H9 (cell line): ENCODE data around the gene FSTL4. TPM values are rescaled to one million over a fixed set of nuclear protein-coding genes. Genes with fewer than 3 reads are reported as not detected.

Experiments
- DNase-seq: peaks from one replicate; pipeline ENCODE4 v3.0.0-alpha.2; 2017
- H2AFZ ChIP-seq: one replicate; pipeline ENCODE4 v1.6.1; 2013; ENCODE audit warnings: mild to moderate bottlenecking, low read length, control low read depth, moderate library complexity
- H2AK5ac ChIP-seq: 2 replicates; pipeline ENCODE4 v1.6.1; 2013; ENCODE audit warnings: low read length, control low read depth, mixed read lengths; ENCODE audit not compliant: insufficient read length
- H2BK120ac ChIP-seq: one replicate; pipeline ENCODE4 v1.6.1; 2013; ENCODE audit warnings: low read depth, mild to moderate bottlenecking, low read length, control low read depth, inconsistent platforms; ENCODE audit not compliant: poor library complexity, severe bottlenecking
- H2BK12ac ChIP-seq: 2 replicates; pipeline ENCODE4 v1.6.1; 2013; ENCODE audit warnings: low read length, control low read depth, mixed read lengths, low read depth; ENCODE audit not compliant: insufficient read length
- H2BK15ac ChIP-seq: 2 replicates; pipeline ENCODE4 v1.6.1; 2013; ENCODE audit warnings: low read depth, low read length, control low read depth
- H2BK20ac ChIP-seq: one replicate; pipeline ENCODE4 v1.6.1; 2013; ENCODE audit warnings: low read depth, mild to moderate bottlenecking, low read length, control low read depth, inconsistent platforms; ENCODE audit not compliant: poor library complexity, severe bottlenecking
- H2BK5ac ChIP-seq: 2 replicates; pipeline ENCODE4 v1.6.1; 2013; ENCODE audit warnings: low read length, control low read depth, mixed read lengths; ENCODE audit not compliant: insufficient read length
- H3K14ac ChIP-seq: 2 replicates; pipeline ENCODE4 v1.6.1; 2013; ENCODE audit warnings: low read length, control low read depth; ENCODE audit not compliant: insufficient read depth
- H3K18ac ChIP-seq: 2 replicates; pipeline ENCODE4 v1.6.1; 2013; ENCODE audit warnings: low read depth, mild to moderate bottlenecking, mixed read lengths, low read length, control low read depth; ENCODE audit not compliant: insufficient read length
- H3K23ac ChIP-seq: 2 replicates; pipeline ENCODE4 v1.6.1; 2013; ENCODE audit warnings: low read length, control low read depth, mixed read lengths, low read depth; ENCODE audit not compliant: insufficient read length
- H3K23me2 ChIP-seq: 2 replicates; pipeline ENCODE4 v1.6.1; 2013; ENCODE audit warnings: low read depth, mild to moderate bottlenecking, mixed read lengths, low read length, control low read depth; ENCODE audit not compliant: insufficient read length, poor library complexity, severe bottlenecking
- H3K27ac ChIP-seq: 2 replicates; pipeline ENCODE4 v1.5.1; 2013; ENCODE audit warnings: low read length, control low read depth, mixed read lengths, low read depth; ENCODE audit not compliant: insufficient read length
- H3K27me3 ChIP-seq: 2 replicates; pipeline ENCODE4 v1.6.1; 2013; ENCODE audit warnings: low read length, control low read depth, inconsistent platforms; ENCODE audit not compliant: insufficient read depth
- H3K4ac ChIP-seq: 2 replicates; pipeline ENCODE4 v1.6.1; 2013; ENCODE audit warnings: low read depth, mild to moderate bottlenecking, control low read depth, inconsistent platforms, low read length, moderate library complexity
- H3K4me1 ChIP-seq: 2 replicates; pipeline ENCODE4 v1.6.1; 2013; ENCODE audit warnings: low read length, control low read depth, inconsistent platforms; ENCODE audit not compliant: insufficient read depth
- H3K4me2 ChIP-seq: 2 replicates; pipeline ENCODE4 v1.6.1; 2013; ENCODE audit warnings: low read length, control low read depth, mixed read lengths; ENCODE audit not compliant: insufficient read length, insufficient read depth
- H3K56ac ChIP-seq: 2 replicates; pipeline ENCODE4 v1.6.1; 2013; ENCODE audit warnings: low read depth, mild to moderate bottlenecking, mixed read lengths, low read length, control low read depth; ENCODE audit not compliant: insufficient read length
- H3K79me1 ChIP-seq: 2 replicates; pipeline ENCODE4 v1.6.1; 2013; ENCODE audit warnings: low read depth, mild to moderate bottlenecking, moderate library complexity, low read length, control low read depth, inconsistent platforms; ENCODE audit not compliant: insufficient read depth, poor library complexity, severe bottlenecking
- H3K79me2 ChIP-seq: 2 replicates; pipeline ENCODE4 v1.6.1; 2013; ENCODE audit warnings: low read length, control low read depth, inconsistent platforms; ENCODE audit not compliant: insufficient read depth
- H3K9ac ChIP-seq: 2 replicates; pipeline ENCODE4 v1.6.1; 2013; ENCODE audit warnings: low read length, control low read depth, mixed read lengths; ENCODE audit not compliant: insufficient read length; ENCODE audit errors: extremely low read depth
- H3K9me3 ChIP-seq: one replicate; pipeline ENCODE4 v1.6.1; 2013; ENCODE audit warnings: low read depth, low read length, inconsistent platforms; ENCODE audit not compliant: control insufficient read depth
- H3T11ph ChIP-seq: one replicate; pipeline ENCODE4 v1.6.1; 2013; ENCODE audit warnings: mild to moderate bottlenecking, low read length, control low read depth, inconsistent platforms
- H4K20me1 ChIP-seq: one replicate; pipeline ENCODE4 v1.6.1; 2013; ENCODE audit not compliant: control insufficient read depth, insufficient read length, insufficient read depth
- H4K5ac ChIP-seq: 2 replicates; pipeline ENCODE4 v1.6.1; 2013; ENCODE audit warnings: low read depth, mild to moderate bottlenecking, mixed read lengths, low read length, control low read depth; ENCODE audit not compliant: insufficient read length
- H4K8ac ChIP-seq: replicated peaks from 2 replicates; pipeline ENCODE4 v1.6.1; 2013; ENCODE audit warnings: low read length, control low read depth, mixed read lengths, low read depth; ENCODE audit not compliant: insufficient read length
- H4K91ac ChIP-seq: 2 replicates; pipeline ENCODE4 v1.6.1; 2013; ENCODE audit warnings: low read depth, mild to moderate bottlenecking, moderate library complexity, mixed read lengths, low read length, control low read depth; ENCODE audit not compliant: insufficient read length
- H3K27ac Mint-ChIP-seq, 3 experiments: 2 replicates in 2 of 3; 3 replicates in 1 of 3; pipeline ENCODE4 v1.8.0; 2020 to 2021; ENCODE audit warnings: mixed read lengths in 3 of 3, mild to moderate bottlenecking in 1 of 3, moderate library complexity in 1 of 3
- H3K27me3 Mint-ChIP-seq: 2 replicates; pipeline ENCODE4 v1.8.0; 2021; ENCODE audit warnings: low read depth, mild to moderate bottlenecking, moderate library complexity, mixed read lengths
- H3K36me3 Mint-ChIP-seq, 3 experiments: 2 replicates in 2 of 3; 3 replicates in 1 of 3; pipeline ENCODE4 v1.8.0; 2020 to 2021; ENCODE audit warnings: low read depth in 3 of 3, mixed read lengths in 3 of 3; ENCODE audit not compliant: insufficient read depth in 1 of 3
- H3K4me1 Mint-ChIP-seq, 2 experiments: 2 replicates each; pipeline ENCODE4 v1.8.0; 2020; ENCODE audit warnings: mixed read lengths in 2 of 2
- H3K4me3 Mint-ChIP-seq, 2 experiments: 2 replicates in 1 of 2; 3 replicates in 1 of 2; pipeline ENCODE4 v1.8.0; 2020 to 2021; ENCODE audit warnings: mild to moderate bottlenecking in 2 of 2, mixed read lengths in 2 of 2, moderate library complexity in 1 of 2
- H3K9me3 Mint-ChIP-seq, 2 experiments: 2 replicates in 1 of 2; 3 replicates in 1 of 2; pipeline ENCODE4 v1.8.0; 2020; ENCODE audit warnings: mild to moderate bottlenecking in 2 of 2, mixed read lengths in 2 of 2, moderate library complexity in 1 of 2
- WGBS: extraction: QIAGEN DNeasy Blood & Tissue Kit; methylation state at CpG from one replicate; pipeline ENCODE4 v1.1.7; 2013; ENCODE audit warnings: missing lambda C conversion rate, low lambda C conversion rate, mixed read lengths; ENCODE audit not compliant: insufficient read length; ENCODE audit errors: extremely low coverage; 5-methylcytosine and 5-hydroxymethylcytosine counted together
- total RNA-seq: library from RNA; stranded (reverse); gene quantifications from 2 replicates; pipeline ENCODE4 v1.2.1, GENCODE V29; 2021
- TF ChIP-seq, protein P1 (sequence below): fragments of 200-600 bp; sonication (generic); conservative IDR thresholded peaks from 3 replicates; pipeline ENCODE4 v1.8.0; 2021; ENCODE audit warnings: antibody characterized with exemption, mild to moderate bottlenecking

Gene FSTL4
- total RNA-seq, 1 experiment from 2014 or later: 5.7 TPM

- H2AFZ ChIP-seq: no peak overlapping the region
- H2BK12ac ChIP-seq: no peak overlapping the region
- no peak overlapping the region for H3K4ac ChIP-seq
- no peak overlapping the region for H2BK120ac ChIP-seq
- no peak overlapping the region for H3K14ac ChIP-seq
- no peak overlapping the region for H3K4me3 Mint-ChIP-seq
- H3K23me2 ChIP-seq: no peaks in the 10 kb centered on the region
- peaks cover 14% of the 10 kb centered on the region for H3K27me3 Mint-ChIP-seq
- no peak overlapping the region for H2BK15ac ChIP-seq
- H4K20me1 ChIP-seq: no peaks in the 10 kb centered on the region
- H2BK5ac ChIP-seq: no peak overlapping the region
- H3K79me1 ChIP-seq: no peaks in the 10 kb centered on the region
- H3K23ac ChIP-seq: no peak overlapping the region
- H3T11ph ChIP-seq: no peak overlapping the region
- DNase-seq: no peak
- no peak overlapping the region for H3K56ac ChIP-seq
- no peaks in the 10 kb centered on the region for H3K27me3 ChIP-seq
- no peak overlapping the region for H3K9ac ChIP-seq
- H4K8ac ChIP-seq: no peak overlapping the region
- no peaks in the 10 kb centered on the region for H3K9me3 ChIP-seq
- H2AK5ac ChIP-seq: no peak overlapping the region
- no peak overlapping the region for H3K27ac ChIP-seq
- TF ChIP-seq, protein P1, sequence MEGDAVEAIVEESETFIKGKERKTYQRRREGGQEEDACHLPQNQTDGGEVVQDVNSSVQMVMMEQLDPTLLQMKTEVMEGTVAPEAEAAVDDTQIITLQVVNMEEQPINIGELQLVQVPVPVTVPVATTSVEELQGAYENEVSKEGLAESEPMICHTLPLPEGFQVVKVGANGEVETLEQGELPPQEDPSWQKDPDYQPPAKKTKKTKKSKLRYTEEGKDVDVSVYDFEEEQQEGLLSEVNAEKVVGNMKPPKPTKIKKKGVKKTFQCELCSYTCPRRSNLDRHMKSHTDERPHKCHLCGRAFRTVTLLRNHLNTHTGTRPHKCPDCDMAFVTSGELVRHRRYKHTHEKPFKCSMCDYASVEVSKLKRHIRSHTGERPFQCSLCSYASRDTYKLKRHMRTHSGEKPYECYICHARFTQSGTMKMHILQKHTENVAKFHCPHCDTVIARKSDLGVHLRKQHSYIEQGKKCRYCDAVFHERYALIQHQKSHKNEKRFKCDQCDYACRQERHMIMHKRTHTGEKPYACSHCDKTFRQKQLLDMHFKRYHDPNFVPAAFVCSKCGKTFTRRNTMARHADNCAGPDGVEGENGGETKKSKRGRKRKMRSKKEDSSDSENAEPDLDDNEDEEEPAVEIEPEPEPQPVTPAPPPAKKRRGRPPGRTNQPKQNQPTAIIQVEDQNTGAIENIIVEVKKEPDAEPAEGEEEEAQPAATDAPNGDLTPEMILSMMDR: no peak
- H4K91ac ChIP-seq: no peak overlapping the region
- H3K9me3 Mint-ChIP-seq: peaks cover 0 to 8% of the 10 kb centered on the region in 2 experiments; a peak in 4 of 5 replicates
- H3K4me2 ChIP-seq: no peak overlapping the region
- H3K4me1 ChIP-seq: no peaks in the 10 kb centered on the region
- H3K4me1 Mint-ChIP-seq: no peaks in the 10 kb centered on the region
- no peak overlapping the region for H3K27ac Mint-ChIP-seq
- WGBS: no CpG with 5 or more reads among the region's 2 CpGs
- no peaks in the 10 kb centered on the region for H3K79me2 ChIP-seq
- no peaks in the 10 kb centered on the region for H3K36me3 Mint-ChIP-seq
- H3K18ac ChIP-seq: no peak overlapping the region
- H4K5ac ChIP-seq: no peak overlapping the region
- H2BK20ac ChIP-seq: no peak overlapping the region
These were observed 447.6 kb downstream of the FSTL4 start for GRCh38 chr5:133164759-133165158.
